Measurements from ENCODE around the gene KRT76.

DNA sequence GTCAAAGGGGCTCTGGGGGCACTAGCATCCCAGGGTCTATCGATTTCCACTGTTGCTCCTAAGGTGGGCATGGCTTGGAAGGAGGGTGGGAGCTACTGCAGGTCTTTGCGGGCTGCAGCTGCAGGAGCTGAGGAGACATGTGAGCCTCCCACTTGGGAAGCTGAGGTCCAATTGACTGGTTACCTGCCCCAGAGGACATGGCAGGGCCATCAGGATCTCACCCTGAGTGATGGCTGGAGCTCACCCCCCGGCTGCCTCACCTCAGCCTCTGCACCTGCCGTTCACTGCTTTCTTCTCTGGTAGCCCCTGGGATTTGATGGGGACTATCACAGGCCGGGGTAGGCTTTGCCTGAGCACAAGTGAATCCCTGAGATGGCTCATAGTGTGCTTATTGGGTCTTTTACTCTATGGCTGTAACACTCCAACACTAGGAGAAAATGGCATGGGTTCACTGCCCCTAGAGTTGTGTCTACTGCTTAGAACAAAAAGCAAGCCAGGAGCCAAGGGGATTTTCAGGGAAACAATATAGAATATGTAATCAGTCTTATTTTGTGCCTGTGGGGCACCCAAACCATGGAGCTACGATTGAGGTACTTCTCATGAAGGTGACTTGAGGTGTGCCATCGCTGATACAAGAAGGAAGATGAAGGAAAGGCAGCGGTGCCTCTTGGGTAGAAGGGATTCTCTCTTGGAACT lies 40.0 kb upstream of the KRT76 start:
- TF ChIP-seq ELF4 (IDR thresholded peaks at IDR 0.05) (no peak), FOXK2 (IDR thresholded peaks at IDR 0.05) (no peak), FOXM1 (IDR thresholded peaks at IDR 0.05; ENCODE audit: borderline replicate concordance) (no peak), SP1 (IDR thresholded peaks at IDR 0.05) (no peak), TARDBP (IDR thresholded peaks at IDR 0.05) (no peak), LEF1 (IDR thresholded peaks at IDR 0.05; ENCODE audit: borderline replicate concordance) (no peak), BHLHE40 (IDR thresholded peaks at IDR 0.05; ENCODE audit: borderline replicate concordance) (no peak), SUZ12 (IDR thresholded peaks at IDR 0.05) (no peak), ZNF384 (IDR thresholded peaks at IDR 0.05) (no peak), ARNT (IDR thresholded peaks at IDR 0.05) (no peak)

Data from HEK293T (cell line).